GM23338 (cell line): ENCODE measurements around the gene DYNLT2. TPM values are rescaled to one million over a fixed set of nuclear protein-coding genes. Genes with fewer than 3 reads are reported as not detected.

Experiments used
- ATAC-seq: fragments of 200-7000 bp; cut with Tn5 transposase; 3 replicates; pipeline ENCODE4 v1.9.1; 2020
- DNase-seq: peaks from one replicate; pipeline ENCODE4 v3.0.0-alpha.2; 2015; ENCODE audit warnings: low spot score
- H2AFZ ChIP-seq: fragments of 200-600 bp; sonication (generic); 2 replicates; pipeline ENCODE4 v1.8.0; 2016; ENCODE audit warnings: antibody characterized with exemption, mild to moderate bottlenecking, moderate library complexity
- H3F3A ChIP-seq: fragments of 200-600 bp; sonication (generic); replicated peaks from 2 replicates; pipeline ENCODE4 v1.8.0; 2017; ENCODE audit warnings: antibody characterized with exemption, mixed run types, low read depth
- H3K27ac ChIP-seq: fragments of 200-600 bp; sonication (generic); 2 replicates; pipeline ENCODE4 v1.6.1; 2016; ENCODE audit warnings: low read depth
- H3K27me3 ChIP-seq: fragments of 200-600 bp; sonication (generic); 2 replicates; pipeline ENCODE4 v1.8.0; 2016; ENCODE audit warnings: mild to moderate bottlenecking, mixed run types, moderate library complexity; ENCODE audit not compliant: insufficient read depth
- H3K36me3 ChIP-seq: fragments of 200-600 bp; sonication (generic); 2 replicates; pipeline ENCODE4 v1.8.0; 2016; ENCODE audit warnings: mild to moderate bottlenecking; ENCODE audit not compliant: insufficient read depth
- H3K4me1 ChIP-seq: fragments of 200-600 bp; sonication (generic); 2 replicates; pipeline ENCODE4 v1.8.0; 2016; ENCODE audit warnings: mild to moderate bottlenecking, moderate library complexity; ENCODE audit not compliant: insufficient read depth
- H3K4me2 ChIP-seq: fragments of 200-600 bp; sonication (generic); 2 replicates; pipeline ENCODE4 v1.7.1; 2017; ENCODE audit warnings: mixed run types
- H3K4me3 ChIP-seq: fragments of 200-600 bp; sonication (generic); 2 replicates; pipeline ENCODE4 v1.6.1; 2016; ENCODE audit warnings: mixed run types
- H3K79me2 ChIP-seq: fragments of 200-600 bp; sonication (generic); replicated peaks from 2 replicates; pipeline ENCODE4 v1.8.0; 2017; ENCODE audit warnings: mild to moderate bottlenecking; ENCODE audit not compliant: insufficient read depth
- H3K9me2 ChIP-seq: fragments of 200-600 bp; sonication (generic); 2 replicates; pipeline ENCODE4 v1.8.0; 2017; ENCODE audit not compliant: insufficient read depth
- H4K20me1 ChIP-seq: fragments of 200-600 bp; sonication (generic); replicated peaks from 2 replicates; pipeline ENCODE4 v1.8.0; 2017; ENCODE audit warnings: mild to moderate bottlenecking; ENCODE audit not compliant: insufficient read depth
- H3K27ac Mint-ChIP-seq: 2 replicates; pipeline ENCODE4 v1.8.0; 2020; ENCODE audit warnings: inconsistent platforms, mild to moderate bottlenecking, moderate library complexity, mixed read lengths
- H3K27me3 Mint-ChIP-seq: 3 replicates; pipeline ENCODE4 v1.8.0; 2022; ENCODE audit warnings: low read depth, mild to moderate bottlenecking, moderate library complexity, mixed read lengths, inconsistent platforms; ENCODE audit not compliant: insufficient read depth, poor library complexity
- H3K36me3 Mint-ChIP-seq: 3 replicates; pipeline ENCODE4 v1.8.0; 2021; ENCODE audit warnings: low read depth, mild to moderate bottlenecking, inconsistent platforms, moderate library complexity, mixed read lengths
- H3K4me1 Mint-ChIP-seq: 3 replicates; pipeline ENCODE4 v1.8.0; 2020; ENCODE audit warnings: mild to moderate bottlenecking, inconsistent platforms, mixed read lengths
- H3K4me3 Mint-ChIP-seq: 3 replicates; pipeline ENCODE4 v1.8.0; 2021; ENCODE audit warnings: moderate library complexity, mild to moderate bottlenecking, inconsistent platforms, mixed read lengths
- H3K9me3 Mint-ChIP-seq: 3 replicates; pipeline ENCODE4 v1.8.0; 2020; ENCODE audit warnings: moderate library complexity, mild to moderate bottlenecking, inconsistent platforms, mixed read lengths
- CREB1 ChIP-seq: fragments of 250-450 bp; sonication (Bioruptor Pico); IDR thresholded peaks from 2 replicates; pipeline ENCODE4 v1.5.0; 2020; ENCODE audit warnings: low read depth, mild to moderate bottlenecking, moderate library complexity
- CTCF ChIP-seq, 2 experiments: fragments of 200-600 bp in 1 of 2; sonication (generic) in 1 of 2; conservative IDR thresholded peaks; 2 replicates each; pipeline versions ENCODE4 v1.5.1 to v1.6.1; 2016 to 2017; ENCODE audit warnings: antibody characterized with exemption in 2 of 2, low read depth in 2 of 2, mild to moderate bottlenecking in 2 of 2, moderate library complexity in 1 of 2
- ETS1 ChIP-seq: IDR thresholded peaks from 2 replicates; pipeline ENCODE4 v1.6.1; 2016; ENCODE audit warnings: antibody characterized with exemption
- EZH2 ChIP-seq: fragments of 200-600 bp; sonication (generic); IDR thresholded peaks from one replicate; pipeline ENCODE4 v1.8.0; 2017; ENCODE audit warnings: antibody characterized with exemption, mild to moderate bottlenecking, low read depth; ENCODE audit not compliant: unreplicated experiment
- EZH2phosphoT487 ChIP-seq: fragments of 200-600 bp; sonication (generic); IDR thresholded peaks from one replicate; pipeline ENCODE4 v1.8.1; 2018; ENCODE audit warnings: antibody characterized with exemption; ENCODE audit not compliant: unreplicated experiment
- JUNB ChIP-seq: IDR thresholded peaks from one replicate; pipeline ENCODE4 v1.6.1; 2016; ENCODE audit warnings: antibody characterized with exemption; ENCODE audit not compliant: unreplicated experiment
- POLR2AphosphoS5 ChIP-seq: IDR thresholded peaks from 2 replicates; pipeline ENCODE4 v1.6.1; 2016; ENCODE audit warnings: antibody characterized with exemption, low read depth
- STAT1 ChIP-seq: IDR thresholded peaks from one replicate; pipeline ENCODE4 v1.6.1; 2016; ENCODE audit warnings: antibody characterized with exemption; ENCODE audit not compliant: unreplicated experiment
- ZNF114 ChIP-seq: fragments of 250-450 bp; sonication (Bioruptor Pico); IDR thresholded peaks from 2 replicates; pipeline ENCODE4 v1.5.0; 2020; ENCODE audit warnings: mild to moderate bottlenecking, moderate library complexity
- ZNF462 ChIP-seq: fragments of 250-450 bp; sonication (Bioruptor Pico); IDR thresholded peaks from 2 replicates; pipeline ENCODE4 v1.5.0; 2020; ENCODE audit warnings: mild to moderate bottlenecking, moderate library complexity
- polyA plus RNA-seq: library from polyadenylated mRNA; unstranded; fragments of >200 nt; fragmentation: Nextera tagmentation; extraction: Ambion mirVana; gene quantifications from 2 replicates; pipeline ENCODE4 v1.2.1, GENCODE V29; 2016
- total RNA-seq: library from RNA; depleted of rRNA; stranded (reverse); fragments of >200 nt; shearing (Covaris generic); gene quantifications from 2 replicates; pipeline ENCODE4 v1.2.3, GENCODE V29; 2014

The DYNLT2 gene
- total and polyA plus RNA-seq, 2 experiments from 2014 or later = 2.8 to 4.4 TPM

GRCh38 chr6:169714178-169714577 is 37.2 kb downstream of the DYNLT2 start:
- Mint-ChIP-seq H3K4me3 (no peak overlapping the region), H3K27ac (no peak overlapping the region), H3K36me3 (peaks cover 64% of the 10 kb centered on the region), H3K9me3 (no peaks in the 10 kb centered on the region), H3K4me1 (no peaks in the 10 kb centered on the region), H3K27me3 (no peaks in the 10 kb centered on the region)
- H3K36me3 ChIP-seq = peaks cover 40% of the 10 kb centered on the region; the same call in 1 of the 2 replicates
- ATAC-seq = no peak
- no peak overlapping the region for H2AFZ ChIP-seq
- DNase-seq = no peak
- no peaks in the 10 kb centered on the region for H3K9me2 ChIP-seq
- peaks cover 21% of the 10 kb centered on the region for H3K79me2 ChIP-seq
- no peaks in the 10 kb centered on the region for H3K27me3 ChIP-seq
- H3K4me1 ChIP-seq = no peaks in the 10 kb centered on the region
- H3K27ac ChIP-seq = no peak overlapping the region
- no peak overlapping the region for H3K4me2 ChIP-seq
- TF ChIP-seq STAT1 (no peak), ETS1 (no peak), ZNF462 (CRISPR knock-in tag) (no peak), POLR2AphosphoS5 (no peak), EZH2phosphoT487 (no peak), JUNB (no peak), CTCF (conservative IDR thresholded peaks at IDR 0.05; ENCODE audit: low read depth in 2 of 2) (no peak), ZNF114 (CRISPR knock-in tag) (no peak), EZH2 (no peak), CREB1 (CRISPR knock-in tag) (no peak)
- H3F3A ChIP-seq = no peaks in the 10 kb centered on the region
- H3K4me3 ChIP-seq = no peak overlapping the region
- 0 out of 2 replicates have a peak, but pooled peaks cover 4% of the 10 kb centered on the region for H4K20me1 ChIP-seq
